ENCODE measurements around the gene ZDHHC14.

The ZDHHC14 gene

GRCh38 chr6:157659536-157660271 lies 278.7 kb downstream of the ZDHHC14 start:
- DNase-seq (ENCODE audit: low read depth in 2 of 3, low spot score in 1 of 3): no peak

GRCh38 chr6:157660414-157660813 lies 279.4 kb downstream of the ZDHHC14 start:
- DNase-seq (ENCODE audit: low read depth in 2 of 3, low spot score in 1 of 3): no peak

- no peak for DNase-seq (ENCODE audit: low read depth in 2 of 3, low spot score in 1 of 3)
Observed at GRCh38 chr6:157661652-157662051, 280.7 kb downstream of the ZDHHC14 start.

GRCh38 chr6:157663261-157663660 lies 282.3 kb downstream of the ZDHHC14 start:
- no peak for DNase-seq (ENCODE audit: low read depth in 2 of 3, low spot score in 1 of 3)

- no peak for DNase-seq (ENCODE audit: low read depth in 2 of 3, low spot score in 1 of 3)
Observed at GRCh38 chr6:157665180-157665579, 284.2 kb downstream of the ZDHHC14 start.

- DNase-seq (ENCODE audit: low read depth in 2 of 3, low spot score in 1 of 3): no peak
Observed at GRCh38 chr6:157666729-157667128, 285.7 kb downstream of the ZDHHC14 start.

GRCh38 chr6:157667211-157668008 lies 286.4 kb downstream of the ZDHHC14 start:
- peak; percentile 26 to 70 (median 32) for DNase-seq (ENCODE audit: low read depth in 2 of 3, low spot score in 1 of 3)

- DNase-seq (ENCODE audit: low read depth in 2 of 3, low spot score in 1 of 3): no peak
Observed at GRCh38 chr6:157668009-157668401, 287.0 kb downstream of the ZDHHC14 start.

GRCh38 chr6:157668713-157669112 lies 287.7 kb downstream of the ZDHHC14 start:
- DNase-seq (ENCODE audit: low read depth in 2 of 3, low spot score in 1 of 3): no peak

GRCh38 chr6:157669323-157669722 lies 288.3 kb downstream of the ZDHHC14 start:
- no peak for DNase-seq (ENCODE audit: low read depth in 2 of 3, low spot score in 1 of 3)

- DNase-seq (ENCODE audit: low read depth in 2 of 3, low spot score in 1 of 3): no peak
Observed at GRCh38 chr6:157669747-157670216, 288.8 kb downstream of the ZDHHC14 start.

GRCh38 chr6:157670466-157671186 lies 289.6 kb downstream of the ZDHHC14 start:
- no peak for DNase-seq (ENCODE audit: low read depth in 2 of 3, low spot score in 1 of 3)

GRCh38 chr6:157672726-157673412 lies 291.9 kb downstream of the ZDHHC14 start:
- DNase-seq (ENCODE audit: low read depth in 2 of 3, low spot score in 1 of 3): no peak

GRCh38 chr6:157673596-157673995 lies 292.6 kb downstream of the ZDHHC14 start:
- DNase-seq (ENCODE audit: low read depth in 2 of 3, low spot score in 1 of 3): no peak

GRCh38 chr6:157674061-157674460 lies 293.1 kb downstream of the ZDHHC14 start:
- DNase-seq (ENCODE audit: low read depth in 2 of 3, low spot score in 1 of 3): no peak

- no peak for DNase-seq (ENCODE audit: low read depth in 2 of 3, low spot score in 1 of 3)
Observed at GRCh38 chr6:157675831-157676230, 294.8 kb downstream of the ZDHHC14 start.

GRCh38 chr6:157676241-157676640 lies 295.3 kb downstream of the ZDHHC14 start:
- no peak for DNase-seq (ENCODE audit: low read depth in 2 of 3, low spot score in 1 of 3)

- no peak for DNase-seq (ENCODE audit: low read depth in 2 of 3, low spot score in 1 of 3)
Observed at GRCh38 chr6:157677235-157677634, 296.2 kb downstream of the ZDHHC14 start.

GRCh38 chr6:157679605-157680580 lies 298.9 kb downstream of the ZDHHC14 start:
- no peak for DNase-seq (ENCODE audit: low read depth in 2 of 3, low spot score in 1 of 3)
